Fibroblast of the aortic adventitia (primary cell): ENCODE data around the gene MRGPRE. TPM values are rescaled to one million over a fixed set of nuclear protein-coding genes. Genes with fewer than 3 reads are reported as not detected.

Experiments
- DNase-seq: peaks from one replicate; pipeline ENCODE4 v3.0.0-alpha.2; 2010; ENCODE audit warnings: low read depth
- H3K4me3 ChIP-seq: 2 replicates; pipeline ENCODE4 v1.5.1; 2011; ENCODE audit warnings: low read depth, mild to moderate bottlenecking, control low read depth, low read length, moderate library complexity
- total RNA-seq: library from RNA; depleted of rRNA; stranded (reverse); fragments of >200 nt; gene quantifications from 2 replicates; pipeline ENCODE4 v1.2.3, GENCODE V29; 2012; ENCODE audit warnings: low replicate concordance
- TF ChIP-seq, protein P1 (sequence below): IDR thresholded peaks from 2 replicates; pipeline ENCODE4 v1.5.1; 2011; ENCODE audit warnings: mild to moderate bottlenecking, low read length, control low read depth, inconsistent platforms; ENCODE audit not compliant: insufficient read depth

MRGPRE gene
- total RNA-seq, 1 donor = not detected

DNA sequence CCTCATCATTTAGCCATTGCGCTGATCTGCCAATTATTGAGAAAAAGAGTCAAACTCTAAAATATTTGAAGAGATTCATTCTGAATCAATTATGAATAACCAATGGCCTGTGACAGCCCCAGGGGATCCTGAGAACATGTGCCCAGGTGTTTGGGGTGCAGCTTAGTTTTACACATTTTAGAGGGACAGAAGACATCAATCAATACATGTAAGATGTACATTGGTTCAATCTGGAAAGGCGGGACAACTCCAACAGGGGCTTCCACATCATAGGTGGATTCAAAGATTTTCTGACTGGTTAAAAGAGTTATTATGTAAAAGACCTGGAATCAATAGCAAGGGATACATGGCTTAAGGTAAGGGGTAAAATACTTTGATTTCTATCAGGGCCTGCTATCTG, 4.9 kb upstream of the MRGPRE start:
- DNase-seq = no peak
- H3K4me3 ChIP-seq = no peak overlapping the region
- TF ChIP-seq, protein P1, sequence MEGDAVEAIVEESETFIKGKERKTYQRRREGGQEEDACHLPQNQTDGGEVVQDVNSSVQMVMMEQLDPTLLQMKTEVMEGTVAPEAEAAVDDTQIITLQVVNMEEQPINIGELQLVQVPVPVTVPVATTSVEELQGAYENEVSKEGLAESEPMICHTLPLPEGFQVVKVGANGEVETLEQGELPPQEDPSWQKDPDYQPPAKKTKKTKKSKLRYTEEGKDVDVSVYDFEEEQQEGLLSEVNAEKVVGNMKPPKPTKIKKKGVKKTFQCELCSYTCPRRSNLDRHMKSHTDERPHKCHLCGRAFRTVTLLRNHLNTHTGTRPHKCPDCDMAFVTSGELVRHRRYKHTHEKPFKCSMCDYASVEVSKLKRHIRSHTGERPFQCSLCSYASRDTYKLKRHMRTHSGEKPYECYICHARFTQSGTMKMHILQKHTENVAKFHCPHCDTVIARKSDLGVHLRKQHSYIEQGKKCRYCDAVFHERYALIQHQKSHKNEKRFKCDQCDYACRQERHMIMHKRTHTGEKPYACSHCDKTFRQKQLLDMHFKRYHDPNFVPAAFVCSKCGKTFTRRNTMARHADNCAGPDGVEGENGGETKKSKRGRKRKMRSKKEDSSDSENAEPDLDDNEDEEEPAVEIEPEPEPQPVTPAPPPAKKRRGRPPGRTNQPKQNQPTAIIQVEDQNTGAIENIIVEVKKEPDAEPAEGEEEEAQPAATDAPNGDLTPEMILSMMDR = no peak

DNA sequence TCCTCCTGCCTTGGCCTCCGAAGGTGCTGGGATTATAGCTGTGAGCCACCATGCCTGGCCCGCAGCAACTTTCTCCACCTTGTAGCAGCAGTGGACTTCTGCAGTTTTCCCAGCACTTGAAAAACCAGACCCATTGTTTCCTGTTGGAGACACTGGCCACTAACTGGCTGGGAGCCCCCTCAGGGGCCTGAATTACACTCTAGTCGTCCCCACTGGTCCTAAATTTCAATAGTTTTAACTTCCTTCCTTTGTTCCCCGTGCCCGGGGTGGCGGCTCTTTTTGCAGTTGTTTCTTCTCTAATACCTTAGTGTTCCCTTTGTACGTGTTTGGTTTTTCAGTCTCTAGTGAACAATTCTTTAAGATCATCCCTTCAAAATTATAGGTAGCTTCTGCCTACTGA, 2.6 kb upstream of the MRGPRE start:
- no peak overlapping the region for H3K4me3 ChIP-seq
- TF ChIP-seq, protein P1 = no peak
- no peak for DNase-seq

DNA sequence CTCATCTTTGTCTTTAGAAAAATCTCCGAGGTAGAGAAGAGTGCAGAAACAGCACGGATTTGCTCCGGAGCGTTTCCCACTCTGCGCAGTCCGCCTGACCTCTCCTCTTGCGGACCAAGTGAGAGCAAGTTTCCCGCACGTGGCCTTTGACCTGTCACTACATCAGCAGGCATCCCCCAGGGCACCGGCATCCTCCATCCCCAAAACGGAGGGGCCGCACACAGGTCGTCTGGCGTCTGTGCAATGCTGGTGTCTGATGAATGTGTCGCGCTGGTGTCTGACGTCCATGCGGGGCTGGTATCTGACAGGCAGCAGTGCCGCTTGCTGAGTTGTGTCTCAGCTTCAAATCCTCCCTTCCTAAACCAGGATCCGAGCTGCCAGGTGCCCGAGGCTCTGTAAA, 739 bp upstream of the MRGPRE start:
- DNase-seq = no peak
- no peak overlapping the region for H3K4me3 ChIP-seq
- TF ChIP-seq, protein P1 = no peak

DNA sequence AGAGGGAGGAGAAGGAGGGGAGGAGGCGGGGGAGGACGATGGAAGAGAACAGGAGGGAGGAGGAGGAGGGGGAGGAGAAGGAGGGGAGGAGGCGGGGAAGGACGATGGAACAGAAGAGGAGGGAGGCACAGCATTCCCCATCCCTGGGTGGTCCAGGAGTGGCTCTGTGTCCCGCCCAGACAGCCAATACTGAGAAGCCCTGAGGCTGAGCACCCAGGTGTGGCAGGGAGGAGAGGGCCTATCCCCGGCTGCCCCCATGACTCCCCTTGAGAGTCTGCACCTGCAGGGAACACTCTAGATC, 717 bp downstream of the MRGPRE start:
- no peak for DNase-seq
- TF ChIP-seq, protein P1 = no peak
- no peak overlapping the region for H3K4me3 ChIP-seq

DNA sequence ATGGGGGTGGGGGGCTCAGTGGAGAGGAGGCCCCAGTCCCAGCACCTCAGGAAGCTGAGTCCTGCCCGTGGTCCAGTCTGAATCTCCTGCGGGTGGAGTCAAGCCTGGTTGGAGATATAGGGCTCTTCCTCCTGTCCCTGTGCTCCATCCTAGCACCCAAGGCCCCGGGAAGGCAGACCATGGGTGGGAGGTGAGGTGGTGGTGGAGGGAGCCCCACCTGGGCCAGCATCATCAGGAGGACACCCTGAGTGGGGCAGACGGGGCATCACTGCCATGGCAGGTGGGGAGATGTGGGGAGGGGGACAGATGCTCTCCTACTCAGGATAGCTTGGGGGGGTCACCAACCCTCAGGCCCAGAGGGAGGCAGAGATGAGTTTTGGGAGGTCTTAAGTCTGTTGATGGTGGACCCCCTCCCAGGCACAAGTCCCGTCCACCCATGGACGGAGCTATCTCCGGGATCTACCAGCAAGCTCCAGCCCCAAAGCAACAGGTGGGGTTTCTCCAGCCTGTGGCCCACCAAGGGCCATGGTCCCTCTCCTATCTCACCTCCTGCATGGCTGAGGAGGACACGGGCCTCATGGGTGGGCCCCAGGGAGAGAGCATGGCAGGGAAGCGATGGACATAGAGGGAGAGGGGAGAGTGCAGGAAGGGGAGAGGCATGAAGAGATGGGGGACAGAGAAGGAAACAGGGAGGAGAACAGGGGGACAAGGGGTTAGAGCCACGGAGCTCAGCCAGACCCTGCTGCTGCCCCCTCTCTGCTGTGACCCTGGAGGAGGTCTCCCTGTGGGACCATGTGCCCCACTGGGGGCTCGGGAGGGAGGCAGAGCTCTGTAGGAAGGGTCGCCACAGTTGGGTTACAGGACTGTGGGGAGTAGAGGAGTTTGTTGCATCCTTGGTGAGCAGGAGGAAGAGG, 1.3 kb downstream of the MRGPRE start:
- H3K4me3 ChIP-seq = no peak overlapping the region
- DNase-seq = no peak
- TF ChIP-seq, protein P1 = no peak

DNA sequence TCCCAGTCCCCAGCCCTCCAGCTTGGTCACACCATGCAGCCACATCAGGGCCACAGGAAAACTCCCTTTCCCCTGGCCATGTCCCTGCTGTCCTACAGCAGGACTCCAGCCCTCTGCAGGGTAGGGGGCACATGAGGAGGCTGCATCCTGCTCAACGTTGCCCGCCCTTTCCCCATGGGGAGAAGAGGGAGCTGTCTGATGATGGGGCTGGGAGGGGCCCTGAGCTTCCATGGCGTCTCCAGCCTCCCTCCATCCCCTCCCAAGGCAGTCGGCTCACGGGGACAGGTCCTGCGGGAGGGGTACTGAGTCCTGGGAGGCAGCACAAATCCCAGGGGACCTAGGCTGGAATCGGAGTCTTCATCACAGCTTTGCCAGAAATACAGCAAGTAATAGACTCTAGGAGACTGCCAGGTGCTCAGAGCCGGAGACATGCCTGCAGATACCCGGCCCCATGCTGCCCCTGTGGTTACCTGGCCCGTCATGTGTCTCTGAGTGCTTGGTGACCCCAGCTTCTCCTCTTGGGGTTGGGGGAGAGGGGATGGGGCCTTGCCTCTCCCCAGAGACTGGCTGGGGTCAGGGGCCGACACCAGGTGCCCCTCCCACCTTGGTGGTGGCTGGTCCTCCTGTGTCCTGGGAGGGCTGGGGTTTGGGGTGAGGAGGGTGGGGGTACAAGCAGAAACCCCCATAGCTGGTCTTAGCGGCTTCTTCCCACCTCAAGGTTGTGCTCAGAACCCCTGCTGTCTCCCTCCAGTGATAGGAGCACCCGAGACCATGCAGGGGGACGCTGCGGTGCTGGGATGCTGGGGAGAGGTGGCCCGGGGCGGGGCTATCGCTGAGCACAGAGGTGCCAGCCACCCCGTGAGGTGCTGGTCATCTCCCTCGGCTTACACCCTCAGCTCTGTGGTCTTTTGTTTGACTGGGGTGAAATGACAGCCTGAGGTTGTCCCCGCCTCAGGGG, 2.3 kb downstream of the MRGPRE start:
- TF ChIP-seq, protein P1 = no peak
- DNase-seq = no peak
- H3K4me3 ChIP-seq = no peak overlapping the region
